Keratinocyte (primary cell): ENCODE measurements around the gene CCDC148. TPM values are rescaled to one million over a fixed set of nuclear protein-coding genes. Genes with fewer than 3 reads are reported as not detected.

ENCODE experiments used
- DNase-seq: peaks from one replicate; pipeline ENCODE4 v3.0.0-alpha.2; 2011; ENCODE audit warnings: low read depth, missing footprints, low spot score
- FAIRE-seq: peaks from 2 replicates; lab custom pipeline; 2011; peaks lifted over from hg19 to GRCh38; lab: Jason Lieb, UNC
- H2AFZ ChIP-seq: 2 replicates; pipeline ENCODE4 v1.6.0; 2012; ENCODE audit warnings: low read length, control low read depth, inconsistent platforms; ENCODE audit not compliant: control insufficient read depth
- H3K27ac ChIP-seq: 2 replicates; pipeline ENCODE4 v1.5.1; 2011; ENCODE audit warnings: low read length; ENCODE audit not compliant: control insufficient read depth, insufficient read depth
- H3K27me3 ChIP-seq: 3 replicates; pipeline ENCODE4 v1.6.0; 2011; ENCODE audit warnings: low read length; ENCODE audit not compliant: control insufficient read depth, insufficient read depth; ENCODE audit errors: extremely low read depth
- H3K36me3 ChIP-seq, 2 experiments: 2 replicates in 1 of 2; 3 replicates in 1 of 2; pipeline ENCODE4 v1.5.1; 2011; ENCODE audit warnings: low read length in 2 of 2, mild to moderate bottlenecking in 1 of 2; ENCODE audit not compliant: control insufficient read depth in 2 of 2, insufficient read depth in 2 of 2; ENCODE audit errors: extremely low read depth in 1 of 2
- H3K4me1 ChIP-seq: 3 replicates; pipeline ENCODE4 v1.5.1; 2011; ENCODE audit warnings: low read length; ENCODE audit not compliant: control insufficient read depth, insufficient read depth; ENCODE audit errors: extremely low read depth
- H3K4me2 ChIP-seq: 3 replicates; pipeline ENCODE4 v1.6.0; 2011; ENCODE audit warnings: low read depth, low read length; ENCODE audit not compliant: control insufficient read depth, insufficient read depth; ENCODE audit errors: extremely low read depth
- H3K4me3 ChIP-seq, 3 experiments: fragments of 200-600 bp in 1 of 3; sonication (generic) in 1 of 3; 2 replicates in 2 of 3; 3 replicates in 1 of 3; pipeline ENCODE4 v1.5.1; 2011 to 2016; ENCODE audit warnings: low read length in 3 of 3, mild to moderate bottlenecking in 3 of 3, control low read depth in 2 of 3, inconsistent platforms in 1 of 3, low read depth in 1 of 3, mixed read lengths in 1 of 3, mixed run types in 1 of 3, moderate library complexity in 1 of 3; ENCODE audit not compliant: control insufficient read depth in 2 of 3, insufficient read depth in 2 of 3; ENCODE audit errors: extremely low read depth in 1 of 3
- H3K79me2 ChIP-seq: 2 replicates; pipeline ENCODE4 v1.6.0; 2012; ENCODE audit warnings: low read length; ENCODE audit not compliant: control insufficient read depth, insufficient read depth
- H3K9ac ChIP-seq: 3 replicates; pipeline ENCODE4 v1.6.0; 2011; ENCODE audit warnings: low read length; ENCODE audit not compliant: control insufficient read depth, insufficient read depth; ENCODE audit errors: extremely low read depth
- H3K9me1 ChIP-seq: 3 replicates; pipeline ENCODE4 v1.6.0; 2011; ENCODE audit warnings: low read length; ENCODE audit not compliant: control insufficient read depth, insufficient read depth; ENCODE audit errors: extremely low read depth
- H3K9me3 ChIP-seq: 2 replicates; pipeline ENCODE4 v1.5.1; 2012; ENCODE audit warnings: low read depth, low read length; ENCODE audit not compliant: control insufficient read depth
- H4K20me1 ChIP-seq: 3 replicates; pipeline ENCODE4 v1.6.0; 2011; ENCODE audit warnings: low read length; ENCODE audit not compliant: control insufficient read depth, insufficient read depth; ENCODE audit errors: extremely low read depth
- CTCF ChIP-seq, 3 experiments: IDR thresholded peaks in 1 of 3; conservative IDR thresholded peaks in 1 of 3; optimal IDR thresholded peaks in 1 of 3; 2 replicates in 2 of 3; 3 replicates in 1 of 3; pipeline versions ENCODE3 to v1.5.1; 2011; ENCODE audit warnings: low read length in 3 of 3, mild to moderate bottlenecking in 3 of 3, moderate library complexity in 2 of 3, control low read depth in 1 of 3, inconsistent platforms in 1 of 3; ENCODE audit not compliant: insufficient read depth in 2 of 3; ENCODE audit errors: extremely low read depth in 1 of 3
- EZH2 ChIP-seq: IDR thresholded peaks from one replicate; pipeline ENCODE4 v1.6.1; 2012; ENCODE audit warnings: inconsistent platforms, mild to moderate bottlenecking, low read length, moderate library complexity
- dilution Hi-C: fragments of 300-500 bp; cut with MboI; formaldehyde crosslinking; loops from one replicate; pipeline ENCODE4 v1.7.0; 2020; ENCODE audit warnings: low sequenced_read_pairs; ENCODE audit not compliant: extremely low pct_ligation_motif_present
- polyA plus RNA-seq, 5 experiments: library from polyadenylated mRNA; depleted of rRNA in 3 of 5; stranded (reverse) in 3 of 5; stranded (forward) in 1 of 5; unstranded in 1 of 5; fragments of >200 nt; gene quantifications; 1 replicate in 1 of 5; 2 replicates in 3 of 5; 3 replicates in 1 of 5; pipeline versions ENCODE4 v1.2.1 to v1.2.3, GENCODE V29; 2011 to 2012; ENCODE audit warnings: missing spikeins in 2 of 5, low read depth in 1 of 5, low replicate concordance in 1 of 5

The CCDC148 gene
- polyA plus RNA-seq, 1 donor (not counting 4 experiments of a cell fraction or from before 2014, with no cell fraction given): 0.39 TPM

- dilution Hi-C loops: no loop called here
- peaks cover 25% of the 10 kb centered on the region for H3K4me1 ChIP-seq
- no peaks in the 10 kb centered on the region for H3K36me3 ChIP-seq
- H3K4me2 ChIP-seq: no peak overlapping the region
- no peaks in the 10 kb centered on the region for H3K9me3 ChIP-seq
- H3K27me3 ChIP-seq: no peaks in the 10 kb centered on the region
- DNase-seq (no peak), FAIRE-seq (peak; percentile 91)
- TF ChIP-seq CTCF (optimal IDR thresholded peaks at IDR 0.05 in 1 of 3, IDR thresholded peaks at IDR 0.05 in 1 of 3, conservative IDR thresholded peaks at IDR 0.05 in 1 of 3; ENCODE audit: extremely low read depth in 1 of 3, insufficient read depth in 2 of 3, low read length in 3 of 3): no peak
- TF ChIP-seq EZH2: no peak
- no peaks in the 10 kb centered on the region for H3K79me2 ChIP-seq
- no peak overlapping the region for H3K4me3 ChIP-seq
- H3K9ac ChIP-seq: no peak overlapping the region
- H3K9me1 ChIP-seq: no peaks in the 10 kb centered on the region
- no peaks in the 10 kb centered on the region for H4K20me1 ChIP-seq
- no peak overlapping the region for H3K27ac ChIP-seq
- H2AFZ ChIP-seq: no peak overlapping the region
These were observed 131.3 kb downstream of the CCDC148 start for GRCh38 chr2:158325031-158325781.

GRCh38 chr2:158323381-158323780 is 133.2 kb downstream of the CCDC148 start:
- Histone ChIP-seq H3K4me2 (no peak overlapping the region), H3K4me1 (peaks cover 25% of the 10 kb centered on the region), H4K20me1 (no peaks in the 10 kb centered on the region), H3K27me3 (no peaks in the 10 kb centered on the region), H3K27ac (no peak overlapping the region), H3K9me3 (no peaks in the 10 kb centered on the region), H3K4me3 (no peak overlapping the region), H3K36me3 (no peaks in the 10 kb centered on the region), H3K9ac (no peak overlapping the region), H3K9me1 (no peaks in the 10 kb centered on the region), H3K79me2 (no peaks in the 10 kb centered on the region), H2AFZ (no peak overlapping the region)
- dilution Hi-C loops: no loop called here
- FAIRE-seq: no peak
- TF ChIP-seq EZH2 (no peak), CTCF (optimal IDR thresholded peaks at IDR 0.05 in 1 of 3, IDR thresholded peaks at IDR 0.05 in 1 of 3, conservative IDR thresholded peaks at IDR 0.05 in 1 of 3; ENCODE audit: extremely low read depth in 1 of 3, insufficient read depth in 2 of 3, low read length in 3 of 3) (no peak)
- DNase-seq: no peak
